Endothelial cell of hepatic sinusoid (primary cell): ENCODE data around the gene DNAJA3.
"Not testable (repeated sequence)": the region's sequence is repeated elsewhere in the genome, so short reads cannot be mapped to it uniquely, and the experiment has no call there.

Experiments
- in situ Hi-C: cut with HindIII; loops from 2 replicates; pipeline ENCODE4 v1.10.0; 2017; ENCODE audit warnings: low sequenced_read_pairs

DNAJA3 gene

DNA sequence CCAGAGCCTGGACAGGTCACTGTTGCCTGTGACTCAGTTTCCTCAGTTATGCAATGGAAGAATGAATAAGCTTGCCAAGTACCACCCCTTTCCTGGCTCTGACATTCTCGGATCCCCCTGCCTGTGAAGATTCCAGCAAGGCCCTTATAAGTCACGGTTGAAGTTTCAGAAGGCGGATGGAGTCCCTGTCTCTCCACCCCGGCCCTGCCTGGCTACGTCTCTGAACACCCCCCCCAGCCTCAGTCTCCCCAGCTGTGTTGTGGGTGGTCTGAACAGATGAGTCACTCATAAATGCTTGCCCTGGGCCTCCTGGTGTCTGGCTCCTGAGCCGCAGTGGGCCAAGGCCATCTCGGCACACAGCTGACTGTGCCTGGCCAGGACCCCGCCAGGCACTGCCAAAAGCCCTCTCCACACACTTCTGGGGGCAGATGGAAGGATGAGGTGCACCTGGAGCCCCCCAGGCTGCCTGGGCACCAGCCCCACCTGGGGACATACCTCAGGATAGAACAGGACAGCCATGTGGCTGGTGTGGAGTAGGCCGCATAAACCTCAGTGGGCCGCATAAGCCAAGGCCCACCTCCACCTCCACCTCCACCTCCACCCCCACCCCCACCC lies 38.6 kb upstream of the DNAJA3 start:
- in situ Hi-C loops = no loop called here

DNA sequence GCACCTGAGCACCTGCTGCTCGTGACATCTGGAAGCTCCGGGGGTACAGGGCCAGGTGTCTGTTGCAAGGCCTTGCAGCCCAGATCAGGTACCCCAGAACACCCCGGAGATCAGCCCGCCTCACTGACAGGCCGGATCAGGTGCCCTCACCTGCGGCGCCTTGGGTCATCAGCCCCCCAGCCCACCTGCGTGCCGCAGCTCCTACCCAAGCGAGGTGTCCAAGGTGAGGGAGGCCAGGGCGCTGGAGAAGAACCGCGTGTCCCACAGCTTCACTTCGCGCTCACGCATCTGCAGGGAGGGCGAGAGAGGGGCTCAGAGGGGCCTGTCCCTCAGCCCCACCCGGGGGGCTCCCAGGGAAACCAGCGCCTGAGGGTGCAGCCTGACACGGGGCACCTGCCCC lies 37.9 kb upstream of the DNAJA3 start:
- in situ Hi-C loops = no loop called here

DNA sequence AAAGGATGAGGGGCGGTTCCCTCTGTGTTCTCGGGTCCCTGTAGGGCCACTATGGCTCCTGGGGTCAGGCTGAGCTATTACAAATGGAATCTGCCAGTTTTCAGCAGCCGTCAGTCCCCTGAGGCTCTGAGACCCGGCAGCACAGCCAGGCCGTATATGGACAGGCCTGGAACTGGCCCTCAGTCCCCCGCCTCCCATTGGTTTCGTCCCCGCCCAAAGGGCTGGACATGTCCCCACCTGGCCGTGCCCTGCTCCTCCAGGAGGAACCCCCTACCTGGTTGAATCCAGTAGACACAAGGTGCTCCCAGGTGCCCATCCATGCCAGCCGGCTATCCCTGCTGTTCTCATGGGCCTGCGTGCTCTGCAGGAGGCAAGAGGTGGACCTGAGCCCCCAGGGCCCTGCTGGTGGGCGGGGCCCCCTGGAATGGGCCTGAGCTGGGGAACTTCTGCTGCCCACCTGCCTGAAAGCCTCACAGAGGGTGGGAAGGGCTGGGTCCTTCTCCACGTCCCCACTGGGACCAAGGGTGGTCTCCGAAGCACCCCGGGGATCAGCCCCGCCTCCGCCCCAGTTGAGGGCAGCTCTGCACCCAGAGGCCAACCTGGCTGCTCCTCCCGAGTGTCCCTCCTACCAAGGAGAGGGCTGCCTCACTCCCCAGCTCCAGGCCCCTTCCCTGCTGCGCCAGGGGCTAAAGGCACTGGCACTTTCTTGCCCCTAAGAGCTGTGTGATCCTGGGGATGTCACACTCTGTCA lies 37.2 kb upstream of the DNAJA3 start:
- in situ Hi-C loops = no loop called here

DNA sequence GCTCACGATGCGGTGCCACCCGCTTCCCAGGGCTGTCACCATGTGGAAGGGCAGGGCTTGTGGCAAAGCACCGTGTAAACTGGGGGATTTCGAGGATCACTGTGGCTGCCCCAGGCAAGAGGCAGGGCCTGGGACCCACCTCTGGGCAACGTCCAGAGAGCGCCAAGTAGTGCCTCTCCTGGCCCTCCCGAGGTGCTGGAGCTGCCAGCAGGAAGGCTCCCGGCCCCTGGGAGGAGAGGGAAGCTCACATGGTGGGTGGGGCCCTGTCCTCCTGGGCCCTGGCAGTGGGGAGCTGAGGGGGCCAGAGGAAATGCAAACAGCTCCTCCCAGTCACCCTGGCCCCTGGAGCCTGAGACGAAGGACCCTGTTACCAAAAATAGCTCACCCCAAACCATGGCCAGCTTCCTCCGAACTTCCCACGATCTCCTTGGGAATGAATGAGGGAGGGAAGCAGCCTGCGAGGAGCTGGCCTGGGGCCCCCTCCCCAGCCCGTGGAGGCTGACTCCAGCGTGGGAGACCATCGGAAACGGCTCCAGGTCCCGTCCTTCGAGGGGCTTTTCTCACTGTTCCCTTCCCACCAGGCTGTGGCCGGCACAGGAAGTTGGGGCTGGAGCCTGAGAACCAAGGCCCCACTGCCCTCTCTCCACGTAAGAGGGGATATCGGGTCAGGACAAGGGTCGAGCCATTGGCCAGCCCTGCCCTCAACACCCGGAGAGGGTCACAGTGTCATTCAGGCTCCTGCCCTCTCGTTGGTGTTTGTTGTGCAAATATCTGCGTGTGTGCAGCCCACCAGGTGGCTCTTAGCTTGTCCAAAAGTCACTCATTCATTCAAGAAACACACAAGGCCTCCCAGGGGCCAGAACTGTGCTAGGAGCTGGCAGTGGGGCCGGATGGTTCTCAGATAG lies 36.4 kb upstream of the DNAJA3 start:
- in situ Hi-C loops = no loop called here

DNA sequence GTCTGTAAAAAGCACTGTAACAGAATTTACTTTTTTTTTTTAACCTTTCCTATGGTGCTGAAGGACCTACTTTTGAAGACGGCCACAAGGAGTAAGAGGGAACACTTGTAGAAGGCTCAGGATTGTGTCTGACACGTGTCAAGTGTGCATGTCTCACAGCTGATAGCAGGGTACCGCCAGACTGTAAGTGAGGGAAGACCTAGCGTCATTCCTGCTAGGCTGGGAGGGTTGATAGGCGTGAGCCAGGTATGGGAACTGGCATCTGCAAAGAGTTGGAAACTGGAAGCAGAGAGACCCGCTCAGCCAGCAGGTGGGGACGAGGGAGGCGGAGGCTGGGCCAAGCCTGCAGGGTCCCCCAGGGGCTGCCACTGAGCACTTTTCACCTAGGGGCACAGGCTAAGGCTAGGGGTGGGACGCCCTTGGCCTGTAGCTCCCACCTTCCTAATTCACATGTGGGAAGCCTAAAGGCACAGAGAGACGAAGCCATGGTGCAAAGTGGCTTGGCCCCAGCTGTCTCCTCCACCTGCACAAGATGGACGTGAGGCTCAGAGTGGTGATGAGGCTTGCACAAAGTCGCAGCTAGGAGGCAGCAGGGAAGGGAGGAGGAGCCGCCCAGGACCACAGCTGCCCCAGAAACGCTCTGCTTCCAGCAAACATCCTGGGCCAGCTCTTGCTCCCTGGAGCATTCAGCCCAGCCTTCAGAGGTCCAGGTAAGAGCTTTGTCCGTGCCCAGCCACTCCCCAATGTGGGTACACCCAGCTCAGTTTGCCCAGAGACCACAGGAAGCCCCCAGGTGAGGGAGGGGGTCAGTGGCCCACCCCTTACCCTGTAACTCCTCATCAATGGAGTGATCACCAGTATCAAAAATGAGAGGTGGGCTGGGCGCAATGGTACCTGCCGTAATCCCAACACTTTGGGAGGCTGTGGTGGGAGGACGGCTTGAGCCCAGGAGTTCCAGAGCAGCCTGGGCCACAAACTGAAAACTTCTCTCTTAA lies 35.1 kb upstream of the DNAJA3 start:
- in situ Hi-C loops = no loop called here

DNA sequence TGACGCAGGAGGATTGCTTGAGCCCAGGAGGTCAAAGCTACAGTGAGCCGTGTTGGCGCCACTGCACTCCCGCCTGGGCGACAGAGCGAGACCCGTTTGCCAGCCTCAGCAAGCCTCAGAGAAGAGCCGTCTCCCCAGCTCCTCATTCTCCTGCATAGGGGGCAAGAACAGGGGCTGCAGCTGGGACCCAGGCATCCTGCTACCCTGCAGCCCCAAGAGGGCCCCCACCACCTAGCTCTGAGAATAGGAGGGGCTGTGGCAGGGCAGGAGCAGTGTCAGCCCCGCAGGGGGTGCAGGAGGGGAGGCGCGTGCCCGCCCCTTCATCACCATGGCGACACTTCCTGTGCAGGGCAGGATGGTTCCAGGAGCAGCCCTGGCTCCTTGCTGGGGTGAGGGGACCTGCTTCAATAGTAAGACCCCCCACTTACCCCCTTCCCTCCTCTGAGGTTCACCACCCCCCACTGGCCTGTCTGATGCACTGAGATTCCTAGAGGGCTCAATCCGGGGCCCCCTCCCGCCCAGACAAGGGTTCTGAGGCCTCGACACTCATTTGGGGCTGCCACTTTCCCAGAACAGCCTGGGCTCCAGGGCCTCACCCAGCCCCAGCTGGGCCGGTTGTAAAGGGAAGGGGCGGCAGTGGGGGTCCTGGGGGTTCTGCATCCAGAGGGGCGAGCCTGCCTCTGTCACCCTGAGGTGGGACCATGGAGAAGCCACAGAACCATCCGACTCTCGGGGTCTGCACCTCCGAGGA lies 33.9 kb upstream of the DNAJA3 start:
- in situ Hi-C loops = no loop called here

- in situ Hi-C loops = no loop called here
These were observed 33.1 kb upstream of the DNAJA3 start for GRCh38 chr16:4392382-4393239.

GRCh38 chr16:4393240-4393600 lies 32.4 kb upstream of the DNAJA3 start:
- in situ Hi-C loops = no loop called here

- in situ Hi-C loops = not testable (repeated sequence)
These were observed 31.8 kb upstream of the DNAJA3 start for GRCh38 chr16:4393850-4394249.

DNA sequence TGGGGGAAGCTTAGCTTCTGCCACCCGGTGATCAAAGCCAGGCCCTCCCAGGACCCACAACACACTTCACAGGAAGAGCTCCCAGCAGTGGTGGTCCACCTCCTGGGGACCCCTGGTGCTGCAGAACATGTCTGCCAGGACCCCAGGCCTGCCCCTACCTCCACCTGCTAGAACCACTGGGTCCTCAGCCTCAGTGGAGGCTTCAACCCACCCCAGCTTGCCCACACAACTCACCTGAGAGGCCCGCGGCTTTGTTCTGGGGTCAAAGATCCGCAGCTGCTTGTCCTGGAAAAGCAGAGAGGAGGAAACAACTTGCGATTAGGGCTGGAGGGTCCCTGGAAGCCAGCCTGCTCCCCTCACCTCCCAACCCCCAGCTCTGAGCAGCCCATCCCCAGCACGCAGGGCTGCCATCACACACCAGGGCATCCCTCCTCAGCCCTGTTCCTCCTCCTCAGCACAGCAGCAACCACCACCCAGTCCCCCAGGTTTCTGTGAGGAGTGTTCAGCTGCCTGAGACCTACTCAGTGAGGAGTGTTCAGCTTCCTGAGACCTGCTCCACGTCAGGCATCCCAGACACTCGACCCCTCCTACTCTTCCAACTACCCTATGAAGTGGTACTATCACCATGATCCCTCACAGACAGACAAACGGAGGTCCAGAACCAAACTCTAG lies 30.5 kb upstream of the DNAJA3 start:
- in situ Hi-C loops = no loop called here

- in situ Hi-C loops = no loop called here
These were observed 26.5 kb upstream of the DNAJA3 start for GRCh38 chr16:4399001-4399730.

DNA sequence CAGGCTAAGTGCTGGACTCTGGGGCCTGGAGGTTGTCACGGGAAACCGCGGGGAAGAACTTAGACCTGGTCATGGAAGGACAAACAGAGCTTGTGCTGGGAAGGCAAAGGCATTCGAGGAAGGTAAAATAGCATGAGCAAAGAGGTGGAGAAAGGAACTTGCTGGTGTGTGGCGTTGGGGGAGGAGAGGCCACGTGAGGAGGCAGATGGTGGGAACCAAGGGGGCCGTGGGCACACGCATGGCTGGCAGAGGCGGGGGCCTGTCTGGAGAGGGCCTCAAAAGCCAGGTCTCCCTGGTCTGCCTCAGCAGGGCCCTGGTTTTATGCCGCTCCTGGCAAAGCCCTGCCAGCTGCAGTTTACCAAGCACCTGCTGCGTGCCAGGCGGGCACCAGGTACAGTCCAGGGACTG lies 24.6 kb upstream of the DNAJA3 start:
- in situ Hi-C loops = no loop called here

DNA sequence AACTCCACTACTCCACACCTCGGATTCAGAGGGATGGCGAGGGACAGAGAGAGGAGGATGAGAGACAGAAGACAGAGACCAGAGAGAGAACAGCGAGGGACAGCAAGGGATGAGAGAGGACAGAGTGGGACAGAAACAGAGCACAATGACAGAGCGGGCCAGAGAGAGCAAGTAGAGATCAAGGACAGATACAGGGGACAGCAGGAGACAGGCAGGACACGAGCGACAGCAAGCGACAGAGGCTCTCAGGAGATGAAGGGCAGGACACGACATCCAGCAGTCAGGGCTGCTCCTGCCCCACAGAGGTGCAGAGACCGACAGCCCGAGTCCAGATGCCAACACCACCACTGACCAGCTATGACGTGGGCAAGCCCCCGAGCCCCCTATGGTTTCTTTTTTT lies 24.2 kb upstream of the DNAJA3 start:
- in situ Hi-C loops = no loop called here

GRCh38 chr16:4402439-4403132 lies 23.1 kb upstream of the DNAJA3 start:
- in situ Hi-C loops = no loop called here

DNA sequence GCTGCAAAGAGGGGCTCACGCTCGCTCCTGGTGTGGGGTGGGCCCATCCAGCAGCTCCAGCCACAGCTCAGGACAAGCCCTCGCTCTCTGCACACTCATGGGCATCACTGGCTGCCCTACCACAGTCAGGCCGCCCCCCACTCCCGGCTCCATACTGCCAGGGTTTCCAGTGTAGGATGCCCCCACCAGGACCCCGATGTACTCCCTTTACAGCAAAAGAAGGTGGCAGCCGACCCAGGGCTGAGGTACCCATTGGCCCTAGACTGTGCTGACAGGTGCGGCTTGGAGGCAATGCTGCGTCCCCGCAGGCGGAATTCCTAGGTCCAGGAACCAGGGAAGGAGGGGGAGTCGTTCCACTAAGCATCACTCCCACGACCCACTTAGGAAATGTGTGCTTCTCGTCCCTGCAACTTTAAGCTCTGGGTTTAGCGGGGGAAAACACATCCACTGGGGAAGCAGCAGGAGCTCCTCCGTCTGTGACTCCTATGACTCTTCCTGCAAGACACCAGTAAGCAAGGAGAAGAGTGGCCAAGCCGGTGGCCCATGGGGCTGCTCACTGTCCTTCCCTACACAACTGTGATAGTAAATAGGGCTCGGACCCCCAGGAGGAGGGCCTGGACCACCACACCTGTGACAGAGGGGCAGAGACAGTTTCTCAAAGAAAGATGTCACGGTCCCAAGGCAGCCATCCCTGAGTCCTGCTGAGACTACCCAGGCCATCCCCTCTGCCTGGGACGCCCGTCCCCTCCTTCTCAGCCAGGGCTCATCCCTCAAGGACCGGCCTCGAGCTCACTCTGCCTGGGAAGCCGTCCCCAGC lies 22.3 kb upstream of the DNAJA3 start:
- in situ Hi-C loops = no loop called here

GRCh38 chr16:4404247-4404966 lies 21.3 kb upstream of the DNAJA3 start:
- in situ Hi-C loops = no loop called here
